Activated CD4-positive, CD25-positive, alpha-beta regulatory T cell (primary cell): ENCODE measurements around the gene MRGPRE.

ENCODE experiments used
- DNase-seq, 4 experiments: peaks; one replicate each; lab custom pipeline; 2025; lab: John Stamatoyannopoulos, UW

MRGPRE gene

GRCh38 chr11:3213659-3214419 lies 18.4 kb downstream of the MRGPRE start:
- DNase-seq: no peak

GRCh38 chr11:3208272-3208671 lies 23.9 kb downstream of the MRGPRE start:
- DNase-seq: no peak

- no peak for DNase-seq
Observed at GRCh38 chr11:3207526-3208189, 24.6 kb downstream of the MRGPRE start.

GRCh38 chr11:3206922-3207204 lies 25.4 kb downstream of the MRGPRE start:
- DNase-seq: no peak

- DNase-seq: no peak
Observed at GRCh38 chr11:3206156-3206921, 25.9 kb downstream of the MRGPRE start.

- no peak for DNase-seq
Observed at GRCh38 chr11:3205261-3206155, 26.7 kb downstream of the MRGPRE start.

GRCh38 chr11:3204141-3205015 lies 27.8 kb downstream of the MRGPRE start:
- no peak for DNase-seq

- no peak for DNase-seq
Observed at GRCh38 chr11:3203221-3204043, 28.8 kb downstream of the MRGPRE start.

GRCh38 chr11:3202759-3203158 lies 29.5 kb downstream of the MRGPRE start:
- no peak for DNase-seq

GRCh38 chr11:3202305-3202704 lies 29.9 kb downstream of the MRGPRE start:
- no peak for DNase-seq

- DNase-seq: no peak
Observed at GRCh38 chr11:3201677-3202181, 30.5 kb downstream of the MRGPRE start.

- DNase-seq: no peak
Observed at GRCh38 chr11:3201112-3201581, 31.1 kb downstream of the MRGPRE start.

GRCh38 chr11:3200388-3201111 lies 31.7 kb downstream of the MRGPRE start:
- DNase-seq: no peak

GRCh38 chr11:3199537-3200295 lies 32.5 kb downstream of the MRGPRE start:
- no peak for DNase-seq

- DNase-seq: no peak
Observed at GRCh38 chr11:3198815-3199214, 33.4 kb downstream of the MRGPRE start.

- no peak for DNase-seq
Observed at GRCh38 chr11:3197878-3198528, 34.2 kb downstream of the MRGPRE start.

GRCh38 chr11:3197044-3197695 lies 35.0 kb downstream of the MRGPRE start:
- no peak for DNase-seq
